Activated CD8-positive, alpha-beta memory T cell treated with anti-CD3 and anti-CD28 coated beads, Interleukin-2, amount 50 U/mL, for 48 hours (primary cell): ENCODE measurements around the gene BANP.
"Not testable (repeated sequence)": the region's sequence is repeated elsewhere in the genome, so short reads cannot be mapped to it uniquely, and the experiment has no call there.

ENCODE experiments used
- DNase-seq: peaks from one replicate; pipeline ENCODE4 v3.0.0-alpha.2; 2020

BANP gene

GRCh38 chr16:88050952-88051660 is 99.9 kb downstream of the BANP start:
- DNase-seq: no peak

- DNase-seq: no peak
Measured at GRCh38 chr16:88052661-88053060, 101.4 kb downstream of the BANP start.

- not testable (repeated sequence) for DNase-seq
Measured at GRCh38 chr16:88053479-88053878, 102.2 kb downstream of the BANP start.

GRCh38 chr16:88055356-88055755 is 104.1 kb downstream of the BANP start:
- DNase-seq: no peak

GRCh38 chr16:88056212-88056611 is 105.0 kb downstream of the BANP start:
- DNase-seq: no peak

- DNase-seq: no peak
Measured at GRCh38 chr16:88057656-88058055, 106.4 kb downstream of the BANP start.

- DNase-seq: no peak
Measured at GRCh38 chr16:88058136-88058535, 106.9 kb downstream of the BANP start.

GRCh38 chr16:88058817-88059216 is 107.6 kb downstream of the BANP start:
- DNase-seq: no peak

- DNase-seq: no peak
Measured at GRCh38 chr16:88059701-88060386, 108.6 kb downstream of the BANP start.

GRCh38 chr16:88060524-88061219 is 109.4 kb downstream of the BANP start:
- DNase-seq: no peak

GRCh38 chr16:88061346-88062110 is 110.3 kb downstream of the BANP start:
- no peak for DNase-seq

- DNase-seq: no peak
Measured at GRCh38 chr16:88062341-88063210, 111.3 kb downstream of the BANP start.

GRCh38 chr16:88063211-88063773 is 112.1 kb downstream of the BANP start:
- no peak for DNase-seq

GRCh38 chr16:88064011-88064888 is 113.0 kb downstream of the BANP start:
- no peak for DNase-seq

- no peak for DNase-seq
Measured at GRCh38 chr16:88064889-88065746, 113.9 kb downstream of the BANP start.

GRCh38 chr16:88065747-88066142 is 114.5 kb downstream of the BANP start:
- no peak for DNase-seq

GRCh38 chr16:88066234-88066633 is 115.0 kb downstream of the BANP start:
- no peak for DNase-seq

- DNase-seq: no peak
Measured at GRCh38 chr16:88066680-88067529, 115.7 kb downstream of the BANP start.
